ENCODE data around the gene VPS51.

VPS51 gene

DNA sequence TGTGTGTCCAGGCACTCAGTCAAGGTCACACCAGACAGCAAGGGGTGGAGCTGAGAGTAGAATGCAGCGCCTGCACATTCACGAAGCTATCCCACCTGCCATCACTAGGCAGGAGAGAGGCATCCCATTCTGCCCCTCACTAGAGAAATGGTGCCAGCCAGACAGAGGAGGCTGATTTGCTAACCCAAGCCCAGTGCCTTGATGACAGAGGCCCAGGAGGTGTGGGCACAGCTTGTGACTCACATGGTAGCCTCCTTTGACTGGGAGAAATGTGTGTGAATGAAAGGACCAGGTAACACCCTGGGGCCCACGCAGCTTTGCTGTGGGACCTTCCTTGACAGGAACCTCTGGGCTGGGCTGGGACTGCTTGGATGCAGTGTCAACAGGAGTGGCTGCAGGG is 32.5 kb upstream of the VPS51 start:
- no peak for DNase-seq (ENCODE audit: low read depth)
- no peak overlapping the region for H3K4me3 ChIP-seq (ENCODE audit: low read length)
- TF ChIP-seq, protein P1, sequence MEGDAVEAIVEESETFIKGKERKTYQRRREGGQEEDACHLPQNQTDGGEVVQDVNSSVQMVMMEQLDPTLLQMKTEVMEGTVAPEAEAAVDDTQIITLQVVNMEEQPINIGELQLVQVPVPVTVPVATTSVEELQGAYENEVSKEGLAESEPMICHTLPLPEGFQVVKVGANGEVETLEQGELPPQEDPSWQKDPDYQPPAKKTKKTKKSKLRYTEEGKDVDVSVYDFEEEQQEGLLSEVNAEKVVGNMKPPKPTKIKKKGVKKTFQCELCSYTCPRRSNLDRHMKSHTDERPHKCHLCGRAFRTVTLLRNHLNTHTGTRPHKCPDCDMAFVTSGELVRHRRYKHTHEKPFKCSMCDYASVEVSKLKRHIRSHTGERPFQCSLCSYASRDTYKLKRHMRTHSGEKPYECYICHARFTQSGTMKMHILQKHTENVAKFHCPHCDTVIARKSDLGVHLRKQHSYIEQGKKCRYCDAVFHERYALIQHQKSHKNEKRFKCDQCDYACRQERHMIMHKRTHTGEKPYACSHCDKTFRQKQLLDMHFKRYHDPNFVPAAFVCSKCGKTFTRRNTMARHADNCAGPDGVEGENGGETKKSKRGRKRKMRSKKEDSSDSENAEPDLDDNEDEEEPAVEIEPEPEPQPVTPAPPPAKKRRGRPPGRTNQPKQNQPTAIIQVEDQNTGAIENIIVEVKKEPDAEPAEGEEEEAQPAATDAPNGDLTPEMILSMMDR (conservative IDR thresholded peaks at IDR 0.05; ENCODE audit: low read length), result no peak

DNA sequence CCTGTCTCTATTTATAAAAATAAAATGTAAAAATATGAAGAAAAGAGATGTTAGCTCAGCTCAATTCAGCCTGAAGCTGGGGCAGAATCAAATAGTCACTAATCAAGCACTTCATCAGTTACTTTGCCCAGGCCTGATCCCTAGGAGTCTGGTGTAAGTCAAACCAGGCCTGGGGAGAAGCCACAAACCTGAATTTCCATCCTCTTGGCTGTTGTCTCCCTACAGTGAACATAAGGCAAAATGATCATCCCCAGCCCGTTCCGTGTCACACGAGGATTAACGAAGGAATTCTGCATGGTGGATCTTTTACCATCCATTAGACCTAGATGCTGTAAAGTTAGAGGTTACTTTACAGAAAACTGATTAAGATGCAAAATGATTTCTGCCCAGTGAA is 31.2 kb upstream of the VPS51 start:
- no peak for DNase-seq (ENCODE audit: low read depth)
- TF ChIP-seq, protein P1 (conservative IDR thresholded peaks at IDR 0.05; ENCODE audit: low read length), result no peak
- H3K4me3 ChIP-seq (ENCODE audit: low read length), result no peak overlapping the region

DNA sequence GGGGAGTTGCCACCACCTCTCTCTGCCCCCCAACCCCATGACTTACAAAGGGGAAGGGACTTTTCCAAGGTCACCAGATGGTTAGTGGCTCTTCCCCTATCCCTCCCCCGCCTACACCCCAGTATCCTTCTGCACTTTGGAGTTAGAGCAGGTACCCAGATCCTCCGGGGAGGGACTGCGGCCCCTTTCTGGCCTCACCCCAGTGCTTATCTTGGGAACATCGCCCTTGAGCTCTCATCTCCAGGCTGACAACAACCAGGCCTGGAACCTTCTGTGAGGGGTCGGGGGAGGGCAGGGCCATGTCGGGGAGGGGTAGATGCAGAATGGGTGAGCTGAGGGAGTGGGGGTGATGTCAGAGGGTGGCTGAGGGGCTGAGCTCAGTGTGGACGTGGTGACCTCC is 30.2 kb upstream of the VPS51 start:
- TF ChIP-seq, protein P1 (conservative IDR thresholded peaks at IDR 0.05; ENCODE audit: low read length), result no peak
- H3K4me3 ChIP-seq (ENCODE audit: low read length), result no peak overlapping the region
- DNase-seq (ENCODE audit: low read depth), result no peak

DNA sequence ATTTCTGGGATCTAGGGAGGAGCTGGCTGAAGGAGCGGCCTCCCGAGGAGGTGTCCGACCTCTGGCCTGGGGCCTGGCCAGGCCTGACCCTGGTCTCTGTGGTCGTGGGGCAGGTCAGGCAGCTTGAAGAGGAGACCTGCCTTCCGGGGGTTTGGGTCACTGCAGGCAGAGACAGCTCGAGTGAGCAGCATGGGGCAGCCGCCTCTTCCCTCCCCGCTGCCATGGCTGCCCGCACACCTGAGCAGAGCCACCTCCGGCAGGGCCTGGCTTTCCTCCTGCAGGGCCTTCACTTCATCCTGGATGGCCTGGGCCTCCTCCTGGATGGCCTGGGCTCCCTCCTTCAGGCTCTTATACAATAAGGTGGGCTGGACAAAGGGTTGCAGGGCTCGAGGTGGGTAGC is 29.7 kb upstream of the VPS51 start:
- no peak overlapping the region for H3K4me3 ChIP-seq (ENCODE audit: low read length)
- DNase-seq (ENCODE audit: low read depth), result no peak
- TF ChIP-seq, protein P1 (conservative IDR thresholded peaks at IDR 0.05; ENCODE audit: low read length), result no peak

DNA sequence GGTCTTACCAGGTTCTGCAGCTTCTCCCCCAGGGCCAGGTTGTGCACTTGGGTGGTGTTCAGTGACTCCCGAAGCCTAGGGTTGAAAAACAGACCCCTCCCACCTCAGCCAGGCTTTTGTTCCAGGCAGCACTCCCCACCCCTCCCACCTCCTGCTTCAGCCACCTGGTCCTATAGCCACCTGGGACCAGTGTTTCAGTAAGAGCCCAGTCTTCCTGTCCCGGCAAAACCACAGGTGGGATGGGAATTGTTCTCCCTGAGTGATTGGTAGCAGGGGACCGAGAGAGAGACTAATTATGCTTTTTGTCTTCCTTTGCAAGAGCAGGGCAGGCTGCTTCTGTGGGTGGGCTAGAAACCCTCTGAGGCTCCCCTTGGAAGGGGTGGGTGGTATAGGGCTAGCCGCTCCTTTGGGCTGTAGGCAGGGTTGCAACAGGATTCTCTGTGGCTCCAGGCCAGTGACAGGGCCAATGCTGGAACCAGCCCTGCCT is 29.2 kb upstream of the VPS51 start:
- DNase-seq (ENCODE audit: low read depth), result no peak
- H3K4me3 ChIP-seq (ENCODE audit: low read length), result no peak overlapping the region
- TF ChIP-seq, protein P1 (conservative IDR thresholded peaks at IDR 0.05; ENCODE audit: low read length), result no peak

DNA sequence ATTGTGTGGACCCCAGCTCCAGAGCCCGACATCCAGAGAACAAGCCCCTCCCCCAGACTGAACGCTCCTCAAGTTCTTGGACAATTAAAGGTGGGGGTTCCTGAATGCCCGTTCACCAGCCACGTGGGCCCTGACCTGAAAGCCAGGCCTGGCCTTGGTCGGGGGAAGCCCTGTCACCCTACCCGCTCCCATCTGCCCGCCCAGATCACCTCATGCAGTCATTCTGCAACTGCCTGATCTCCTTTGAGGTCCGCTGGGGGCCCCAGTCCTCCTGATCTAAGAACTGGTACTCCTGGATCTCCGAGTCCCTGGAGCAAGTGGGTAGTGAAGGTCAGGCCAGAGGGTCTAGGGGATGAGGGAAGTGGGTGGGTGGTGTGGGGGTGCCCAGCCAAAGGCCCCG is 28.6 kb upstream of the VPS51 start:
- no peak overlapping the region for H3K4me3 ChIP-seq (ENCODE audit: low read length)
- DNase-seq (ENCODE audit: low read depth), result no peak
- TF ChIP-seq, protein P1 (conservative IDR thresholded peaks at IDR 0.05; ENCODE audit: low read length), result no peak

DNA sequence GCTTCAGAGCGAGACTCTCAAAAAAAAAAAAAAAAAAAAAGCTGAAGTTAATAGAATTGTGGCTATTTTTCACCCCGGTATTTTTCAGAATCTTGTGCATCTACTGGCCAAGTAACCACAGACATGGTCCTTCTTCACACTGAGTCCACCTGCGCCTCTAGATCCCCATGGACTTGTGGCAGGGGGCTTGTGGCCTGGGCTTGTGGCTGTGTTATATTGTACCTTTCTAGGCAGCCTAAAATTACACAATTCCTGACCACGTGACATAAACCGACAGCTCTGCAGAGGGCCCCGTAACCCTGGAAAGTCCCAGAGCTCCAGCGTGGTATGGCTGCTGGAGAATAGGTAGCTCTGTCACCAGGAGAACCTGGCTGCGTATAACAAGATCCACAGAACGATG is 26.8 kb upstream of the VPS51 start:
- no peak for DNase-seq (ENCODE audit: low read depth)
- TF ChIP-seq, protein P1 (conservative IDR thresholded peaks at IDR 0.05; ENCODE audit: low read length), result no peak
- H3K4me3 ChIP-seq (ENCODE audit: low read length), result no peak overlapping the region
